Astrocyte of the spinal cord (primary cell): ENCODE measurements around the gene ASGR2.
"Not testable (repeated sequence)": the region's sequence is repeated elsewhere in the genome, so short reads cannot be mapped to it uniquely, and the experiment has no call there.

Experiments
- DNase-seq: peaks from one replicate; pipeline ENCODE4 v3.0.0; 2011; ENCODE audit warnings: low read depth, low spot score
- H3K4me3 ChIP-seq: 2 replicates; pipeline ENCODE4 v1.5.1; 2011; ENCODE audit warnings: low read depth, mild to moderate bottlenecking, low read length, moderate library complexity
- CTCF ChIP-seq: IDR thresholded peaks from 2 replicates; pipeline ENCODE4 v1.5.1; 2012; ENCODE audit warnings: low read depth, mild to moderate bottlenecking, low read length, inconsistent platforms
- in situ Hi-C: cut with HindIII; loops from 2 replicates; pipeline ENCODE4 v1.10.0; 2017; ENCODE audit warnings: low sequenced_read_pairs

The ASGR2 gene

GRCh38 chr17:7114241-7114874 is at the start of gene ASGR2:
Gene ASGR2 (minus strand): TSS chr17:7114822. CDS start chr17:7114240, 582 bp downstream.
- in situ Hi-C loops = no loop called here
- no peak for DNase-seq
- no peak within 1 kb of the TSS for H3K4me3 ChIP-seq
- TF ChIP-seq CTCF = no peak

GRCh38 chr17:7159571-7159970 is 44.9 kb upstream of the ASGR2 start:
- H3K4me3 ChIP-seq, in situ Hi-C loops, DNase-seq: not testable (repeated sequence)

- H3K4me3 ChIP-seq, DNase-seq, in situ Hi-C loops: not testable (repeated sequence)
Observed at GRCh38 chr17:7158424-7158823, 43.8 kb upstream of the ASGR2 start.

- no peak for TF ChIP-seq CTCF
- in situ Hi-C loops = no loop called here
- DNase-seq = no peak
- no peak overlapping the region for H3K4me3 ChIP-seq
Observed at GRCh38 chr17:7156342-7156940, 41.8 kb upstream of the ASGR2 start.

GRCh38 chr17:7147772-7148171 is 33.1 kb upstream of the ASGR2 start:
- H3K4me3 ChIP-seq = no peak overlapping the region
- no peak for DNase-seq
- no peak for TF ChIP-seq CTCF
- in situ Hi-C loops = no loop called here

- in situ Hi-C loops = no loop called here
- DNase-seq = no peak
- TF ChIP-seq CTCF = no peak
- no peak overlapping the region for H3K4me3 ChIP-seq
Observed at GRCh38 chr17:7146115-7146514, 31.5 kb upstream of the ASGR2 start.

- no peak overlapping the region for H3K4me3 ChIP-seq
- DNase-seq = no peak
- no peak for TF ChIP-seq CTCF
- in situ Hi-C loops = no loop called here
Observed at GRCh38 chr17:7144213-7144612, 29.6 kb upstream of the ASGR2 start.

GRCh38 chr17:7141824-7142223 is 27.2 kb upstream of the ASGR2 start:
- DNase-seq = no peak
- no peak for TF ChIP-seq CTCF
- in situ Hi-C loops = no loop called here
- H3K4me3 ChIP-seq = no peak overlapping the region
